GM21737 (cell line): ENCODE results near the gene POLR3H.

ENCODE experiments used
- ATAC-seq: cut with Tn5 transposase; IDR thresholded peaks from one replicate; pipeline ENCODE4 v1.9.1; 2021; ENCODE audit warnings: mild to moderate bottlenecking, moderate library complexity; ENCODE audit not compliant: unreplicated experiment

Gene POLR3H

GRCh38 chr22:41539146-41540005, 4.9 kb downstream of the POLR3H start:
- ATAC-seq: no peak

DNA sequence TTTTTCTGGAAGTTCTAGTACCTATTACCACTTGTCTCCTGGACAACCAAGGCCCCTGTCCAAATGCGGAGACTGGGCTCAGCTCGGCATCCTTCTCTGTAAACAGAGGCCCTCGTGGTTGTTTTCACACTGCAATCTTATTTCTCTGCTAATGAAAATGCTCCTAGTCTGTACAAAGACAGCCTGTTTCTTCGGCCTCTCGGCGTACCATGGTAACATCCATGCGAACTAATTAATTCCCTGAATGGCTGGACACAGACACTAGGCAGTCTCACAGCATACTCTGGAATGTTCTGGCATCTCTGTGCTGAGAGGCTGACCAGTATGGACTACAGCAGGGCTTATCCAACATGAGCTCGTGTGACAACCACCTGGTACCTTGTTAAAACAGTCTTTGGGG, 5.7 kb downstream of the POLR3H start:
- no peak for ATAC-seq

DNA sequence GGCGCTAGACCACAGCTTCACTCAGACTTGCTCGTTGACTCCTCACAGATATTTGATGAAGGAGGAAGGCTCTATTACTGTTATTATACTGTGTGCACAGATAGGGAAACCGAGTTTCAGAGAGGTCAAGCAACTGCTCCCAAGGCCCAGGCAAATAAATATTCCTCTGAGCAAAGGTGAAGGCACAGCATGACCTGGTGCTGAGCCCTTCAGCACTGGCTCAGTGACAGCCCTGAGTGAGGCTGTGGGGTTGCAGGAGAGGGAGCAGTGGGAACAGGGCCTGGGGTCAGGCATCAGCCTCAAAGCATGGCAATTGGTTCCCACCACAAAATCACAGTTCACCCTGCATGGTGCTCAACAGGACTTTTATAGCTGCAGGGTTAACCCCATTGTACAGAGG, 7.1 kb downstream of the POLR3H start:
- no peak for ATAC-seq

DNA sequence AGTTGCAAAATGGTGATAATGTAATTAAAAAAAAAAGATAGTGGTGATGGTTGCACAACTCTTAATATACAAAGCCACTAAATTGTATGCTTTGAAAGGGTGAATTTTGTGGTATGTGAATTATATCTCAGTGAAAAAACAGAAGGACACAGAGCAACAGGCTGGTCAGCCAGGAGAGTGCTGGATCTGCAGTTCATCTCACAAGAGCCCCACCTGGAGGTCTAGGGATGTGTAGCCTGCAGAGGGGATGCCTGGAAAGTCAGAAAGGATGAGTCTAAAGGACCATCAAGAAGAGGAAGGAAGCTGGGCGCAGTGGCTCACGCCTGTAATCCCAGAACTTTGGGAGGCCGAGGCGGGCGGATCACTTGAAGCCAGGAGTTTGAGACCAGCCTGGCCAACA, 9.0 kb downstream of the POLR3H start:
- ATAC-seq: no peak

GRCh38 chr22:41534219-41534618, 10.1 kb downstream of the POLR3H start:
- no peak for ATAC-seq

- no peak for ATAC-seq
Observed at GRCh38 chr22:41532908-41533825, 11.1 kb downstream of the POLR3H start.

GRCh38 chr22:41531715-41532477, 12.4 kb downstream of the POLR3H start:
- ATAC-seq: no peak

- no peak for ATAC-seq
Observed at GRCh38 chr22:41530890-41531714, 13.2 kb downstream of the POLR3H start.

- no peak for ATAC-seq
Observed at GRCh38 chr22:41528938-41529561, 15.2 kb downstream of the POLR3H start.

DNA sequence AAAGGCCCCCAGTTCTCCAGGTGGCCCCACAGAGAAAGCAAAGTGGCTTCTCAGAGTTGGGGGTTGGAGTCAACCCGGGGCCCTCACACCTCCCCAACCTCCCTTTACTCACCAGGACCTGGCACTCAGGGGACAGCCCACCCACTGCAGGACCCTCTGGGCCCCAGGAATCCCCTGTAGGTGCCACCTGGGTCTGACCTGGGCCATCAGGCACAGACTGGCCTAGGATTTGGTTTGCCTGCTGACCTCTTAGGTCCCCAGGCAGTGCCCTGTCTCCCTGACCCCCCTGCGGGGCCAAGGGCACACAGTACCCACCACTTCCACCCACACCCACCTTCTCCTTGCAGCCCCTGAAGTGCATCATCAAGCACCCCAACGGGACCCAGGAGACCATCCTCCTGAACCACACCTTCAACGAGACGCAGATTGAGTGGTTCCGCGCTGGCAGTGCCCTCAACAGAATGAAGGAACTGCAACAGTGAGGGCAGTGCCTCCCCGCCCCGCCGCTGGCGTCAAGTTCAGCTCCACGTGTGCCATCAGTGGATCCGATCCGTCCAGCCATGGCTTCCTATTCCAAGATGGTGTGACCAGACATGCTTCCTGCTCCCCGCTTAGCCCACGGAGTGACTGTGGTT, 16.0 kb downstream of the POLR3H start:
- ATAC-seq: no peak

DNA sequence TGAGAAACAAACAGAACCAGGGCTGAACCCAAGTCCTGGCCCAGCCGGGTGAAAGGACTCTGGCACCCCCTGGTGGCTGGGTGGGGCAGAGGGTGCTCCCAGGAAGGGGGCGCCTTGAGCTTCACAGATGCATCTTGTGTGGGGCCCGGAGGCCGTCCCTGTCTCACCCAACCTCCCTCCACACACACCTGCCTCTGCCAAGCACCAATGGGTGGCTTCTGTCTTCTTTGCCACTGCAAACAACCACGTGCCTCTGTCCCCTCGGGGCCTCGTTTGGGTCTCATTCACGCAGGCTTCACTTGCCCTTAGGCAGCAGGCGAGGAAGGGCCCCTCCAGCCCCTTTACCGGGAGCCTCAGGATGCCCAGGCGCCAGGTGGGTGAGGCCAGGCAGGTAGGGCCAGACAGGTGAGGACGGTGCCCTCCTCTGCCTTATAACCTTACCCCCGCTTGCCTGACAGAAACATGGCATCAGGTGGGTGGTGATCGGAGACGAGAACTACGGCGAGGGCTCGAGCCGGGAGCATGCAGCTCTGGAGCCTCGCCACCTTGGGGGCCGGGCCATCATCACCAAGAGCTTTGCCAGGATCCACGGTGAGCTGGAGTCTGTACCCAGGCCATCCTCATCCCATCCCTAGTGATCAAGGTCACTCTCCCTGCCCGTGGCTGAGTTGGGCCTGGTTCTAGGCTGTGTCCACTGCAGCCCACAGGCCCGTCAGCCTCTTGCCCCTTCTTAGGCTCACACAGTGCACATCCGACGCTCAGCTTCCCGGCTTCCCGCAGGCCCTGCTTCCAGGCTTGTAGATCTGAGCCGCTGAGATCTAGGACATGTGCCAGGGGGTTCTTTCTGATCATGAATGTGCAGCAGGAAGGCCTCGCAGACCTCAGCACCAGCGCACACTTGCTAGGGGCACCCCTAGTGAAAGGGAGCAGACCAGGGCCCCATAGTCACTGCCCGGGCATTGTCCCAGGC, 17.2 kb downstream of the POLR3H start:
- ATAC-seq: no peak

DNA sequence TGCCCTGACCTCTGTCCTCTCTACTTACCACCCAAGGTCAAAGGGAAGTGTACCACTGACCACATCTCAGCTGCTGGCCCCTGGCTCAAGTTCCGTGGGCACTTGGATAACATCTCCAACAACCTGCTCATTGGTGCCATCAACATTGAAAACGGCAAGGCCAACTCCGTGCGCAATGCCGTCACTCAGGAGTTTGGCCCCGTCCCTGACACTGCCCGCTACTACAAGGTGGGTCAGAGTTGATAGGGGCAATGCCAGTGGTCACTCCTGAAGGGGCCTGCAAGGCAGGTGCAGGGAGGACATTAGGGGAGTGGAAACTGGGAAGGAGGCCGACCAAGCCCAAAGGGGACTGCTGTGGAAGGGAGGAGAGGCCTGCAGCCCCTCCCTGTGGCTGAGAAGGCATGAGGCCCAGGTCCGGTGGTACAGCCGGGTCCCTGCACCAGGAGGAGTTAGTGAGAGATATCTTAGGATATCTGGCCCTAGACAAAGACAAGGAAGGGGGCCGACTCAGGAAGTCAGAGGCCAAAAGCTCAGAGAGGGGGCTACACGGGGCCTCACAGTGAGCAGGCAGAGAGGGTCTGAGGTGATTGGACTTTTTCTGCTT, 17.9 kb downstream of the POLR3H start:
- no peak for ATAC-seq

GRCh38 chr22:41525450-41526225, 18.6 kb downstream of the POLR3H start:
- no peak for ATAC-seq

- no peak for ATAC-seq
Observed at GRCh38 chr22:41524809-41525449, 19.3 kb downstream of the POLR3H start.

DNA sequence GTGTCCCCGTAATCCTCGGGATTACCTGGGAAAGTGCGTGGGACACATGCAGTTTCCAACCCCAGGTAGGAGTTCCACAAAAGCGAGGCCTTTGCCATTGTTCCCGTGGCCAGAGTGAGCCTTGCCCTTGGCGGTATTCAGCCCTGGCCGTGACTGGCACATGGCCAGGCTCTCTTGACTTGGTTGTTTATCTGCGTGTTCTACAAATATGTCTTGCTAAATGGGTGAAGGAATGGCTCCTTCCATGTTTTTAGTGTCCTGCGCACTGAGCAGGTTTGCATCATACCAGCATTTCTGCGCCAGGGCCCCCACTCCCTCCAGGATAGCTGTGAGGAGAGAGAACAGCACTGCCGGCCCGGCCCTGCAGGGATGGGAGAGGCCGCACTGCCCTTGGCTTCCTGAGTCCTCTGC, 20.0 kb downstream of the POLR3H start:
- ATAC-seq: no peak

- ATAC-seq: no peak
Observed at GRCh38 chr22:41523464-41524221, 20.6 kb downstream of the POLR3H start.
